Stimulated activated CD4-positive, alpha-beta T cell treated with anti-CD3 and anti-CD28 coated beads, Interleukin-4, amount 100 ng/mL, for 48 hours (primary cell): ENCODE data around the gene FOSB.
"Not testable (repeated sequence)": the region's sequence is repeated elsewhere in the genome, so short reads cannot be mapped to it uniquely, and the experiment has no call there.

Source experiments
- DNase-seq, 2 donors: peaks; one replicate each; pipeline ENCODE4 v3.0.0-alpha.2; 2020; ENCODE audit warnings: low read depth in 2 of 2

Gene FOSB

GRCh38 chr19:45506246-45506988 lies 38.6 kb downstream of the FOSB start:
- peak; percentile 99 to 100 for DNase-seq

DNA sequence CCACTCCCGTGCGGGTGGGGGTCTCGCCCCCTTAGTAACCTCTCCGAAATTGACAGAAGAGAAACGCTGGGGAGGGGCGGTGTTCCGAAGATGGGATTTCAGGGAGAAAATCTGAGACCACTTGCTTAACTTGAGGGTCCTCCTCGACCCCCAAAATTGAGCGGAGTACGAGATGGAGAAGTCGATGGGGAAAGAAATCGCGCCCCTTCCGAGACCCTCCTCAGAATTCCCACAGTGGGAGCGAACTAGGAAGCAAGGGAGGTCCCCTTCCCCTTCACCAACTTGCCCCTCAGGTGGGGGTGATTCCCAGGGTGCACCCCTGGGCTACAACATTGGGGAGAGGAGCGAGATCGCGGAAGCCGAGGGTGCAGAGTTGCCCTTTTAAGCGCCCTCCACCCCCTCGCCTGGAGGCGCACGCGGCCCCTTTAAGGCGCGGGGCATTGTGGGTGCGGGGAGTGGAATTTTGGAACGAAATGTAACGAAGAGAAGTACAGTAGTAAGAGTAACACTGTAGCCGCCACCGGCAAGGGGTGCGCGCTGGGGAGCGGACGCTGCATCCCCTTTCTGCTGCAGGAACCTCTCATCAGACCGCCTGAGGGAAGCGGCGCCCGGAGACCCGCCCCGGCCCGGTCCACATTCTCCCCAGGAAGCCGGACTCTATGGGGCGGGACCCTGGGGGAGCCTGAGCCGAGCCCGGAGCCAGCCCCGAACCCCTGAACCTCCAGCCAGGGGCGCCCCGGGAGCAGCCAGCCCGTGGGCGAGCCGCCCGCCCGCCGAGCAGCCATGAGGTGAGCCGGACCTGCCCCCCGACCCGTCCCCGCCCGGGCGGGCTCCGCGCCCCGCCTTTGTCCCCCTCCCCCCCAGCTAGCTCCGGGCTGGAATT lies 39.4 kb downstream of the FOSB start, which contains the start of gene VASP:
TSS of gene VASP (plus strand) at position 491 of the 883 bp plus-strand sequence. CDS start at position 784, 293 bp downstream.
- DNase-seq: peak; percentile 85 to 86

DNA sequence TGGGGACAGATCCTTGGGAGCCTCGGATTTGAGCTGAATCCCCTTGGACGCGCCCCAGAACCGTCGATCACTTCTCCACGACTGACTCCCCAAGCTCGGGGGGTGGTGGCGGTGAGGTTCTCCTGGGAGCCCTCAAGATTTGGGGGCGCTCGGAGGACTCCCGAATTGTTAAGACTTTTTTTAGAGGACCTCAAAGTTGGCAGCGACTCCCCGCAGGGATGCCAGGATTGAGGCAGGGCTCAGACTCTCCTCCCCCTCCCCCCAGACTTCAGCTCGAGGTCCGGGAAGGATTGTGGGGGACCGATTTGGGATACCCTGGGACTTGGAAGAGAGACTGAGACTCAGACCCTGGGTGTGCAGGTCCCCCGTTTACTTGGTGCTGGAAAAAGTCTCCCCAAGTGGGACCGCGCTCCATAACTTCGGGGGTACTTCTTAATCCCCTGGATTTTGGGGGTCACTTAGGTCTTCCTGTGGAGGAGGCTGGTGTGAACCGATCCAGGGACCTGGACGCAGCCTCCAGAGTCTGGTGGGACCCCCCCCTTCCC lies 40.1 kb downstream of the FOSB start:
- DNase-seq: no peak

- no peak for DNase-seq
These were observed 40.6 kb downstream of the FOSB start for GRCh38 chr19:45508417-45508860.

- DNase-seq: no peak
These were observed 41.3 kb downstream of the FOSB start for GRCh38 chr19:45508861-45509691.

DNA sequence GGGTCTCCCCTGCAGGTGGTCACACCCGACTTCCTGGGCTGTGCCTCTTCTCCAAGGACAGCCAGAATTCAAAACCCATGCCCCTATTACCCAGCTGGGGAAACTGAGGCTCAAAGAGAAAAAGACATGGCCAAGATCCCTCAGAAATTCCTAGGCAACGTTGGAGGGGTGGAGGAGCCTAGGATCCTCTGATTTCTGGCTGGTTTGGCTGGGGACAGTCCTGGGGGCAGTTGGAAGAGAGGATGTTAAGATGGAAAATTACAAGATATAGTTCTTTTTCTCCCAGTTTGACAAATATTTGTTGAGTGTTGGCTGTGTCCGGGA lies 41.9 kb downstream of the FOSB start:
- DNase-seq: no peak

GRCh38 chr19:45510352-45510751 lies 42.6 kb downstream of the FOSB start:
- DNase-seq: not testable (repeated sequence)

DNA sequence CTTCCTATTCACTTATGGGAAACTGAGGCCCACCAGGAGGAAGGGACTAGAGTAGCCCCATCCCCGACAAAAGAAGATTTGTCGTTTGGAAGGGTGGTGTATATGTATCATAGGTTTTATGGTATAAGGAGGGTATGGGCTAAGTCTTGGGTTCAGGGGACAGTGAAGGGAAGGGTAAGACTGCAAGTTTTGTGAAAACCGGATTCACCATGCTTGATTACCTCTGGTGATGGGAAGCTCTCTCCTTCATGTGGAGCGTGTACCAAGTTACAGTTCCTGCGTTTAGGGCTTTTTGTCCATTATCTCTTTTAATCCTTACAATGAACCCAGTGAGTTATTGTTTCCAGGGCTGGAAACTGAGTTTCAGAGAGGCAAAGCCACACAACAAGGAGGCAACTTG lies 43.3 kb downstream of the FOSB start:
- no peak for DNase-seq

GRCh38 chr19:45512881-45513483 lies 45.2 kb downstream of the FOSB start:
- DNase-seq: no peak

DNA sequence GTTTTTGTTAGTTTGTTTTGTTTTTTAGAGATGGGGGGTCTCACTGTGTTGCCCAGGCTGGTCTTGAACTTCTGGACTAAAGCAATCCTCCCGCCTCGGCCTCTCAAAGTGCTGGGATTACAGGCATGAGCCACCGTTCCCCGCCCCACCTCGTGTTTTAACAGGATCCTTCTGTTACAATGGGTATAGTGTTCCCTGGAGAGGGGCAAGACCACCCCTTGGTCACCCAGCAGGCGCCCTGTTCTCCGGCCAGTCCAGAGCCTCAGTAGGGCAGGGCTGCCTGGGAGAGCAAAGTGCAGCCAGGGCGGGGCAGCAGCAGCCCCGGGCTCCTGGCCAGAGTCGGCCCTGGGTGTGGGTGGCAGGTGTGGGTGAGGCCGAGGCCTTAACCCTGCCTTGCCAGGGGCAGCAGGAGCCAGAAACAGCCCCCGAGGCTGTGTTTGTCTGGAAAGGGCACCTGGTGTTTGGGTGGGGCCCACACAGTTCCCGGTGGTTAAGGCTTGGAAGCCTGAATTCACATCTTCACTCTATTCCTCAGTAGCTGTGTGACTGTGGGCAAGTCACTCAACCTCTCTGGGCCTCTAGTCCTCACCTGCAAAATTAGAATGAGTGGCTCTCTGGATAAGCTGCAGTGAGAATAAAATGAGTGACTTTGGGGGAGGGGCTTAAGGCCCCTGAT lies 46.7 kb downstream of the FOSB start:
- DNase-seq: no peak

DNA sequence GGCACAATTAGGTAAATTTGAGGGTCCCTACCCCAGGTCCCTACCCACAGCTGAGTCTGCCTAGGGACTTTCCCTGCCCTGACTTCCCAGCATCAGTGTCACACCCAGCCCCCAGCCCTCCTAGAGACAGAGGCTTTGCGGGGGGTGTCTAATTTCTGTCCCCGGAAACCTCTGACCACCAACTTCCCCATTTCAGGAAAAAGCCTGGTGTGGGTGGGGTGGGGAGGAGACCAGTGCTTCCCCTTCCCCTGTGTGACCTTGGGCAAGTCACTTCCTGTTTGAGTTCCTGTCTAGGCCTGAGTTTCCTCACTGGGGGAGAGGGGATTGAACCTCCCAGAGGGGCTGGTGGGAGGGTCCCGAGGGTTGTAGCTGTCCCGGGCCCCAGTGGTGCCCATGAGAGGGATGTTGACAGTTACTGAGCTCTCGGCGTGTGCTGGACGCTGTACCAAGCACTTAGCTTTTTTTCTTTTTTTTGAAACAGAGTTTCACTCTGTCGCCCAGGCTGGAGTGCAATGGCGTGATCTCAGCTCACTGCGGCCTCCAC lies 47.4 kb downstream of the FOSB start:
- no peak for DNase-seq

DNA sequence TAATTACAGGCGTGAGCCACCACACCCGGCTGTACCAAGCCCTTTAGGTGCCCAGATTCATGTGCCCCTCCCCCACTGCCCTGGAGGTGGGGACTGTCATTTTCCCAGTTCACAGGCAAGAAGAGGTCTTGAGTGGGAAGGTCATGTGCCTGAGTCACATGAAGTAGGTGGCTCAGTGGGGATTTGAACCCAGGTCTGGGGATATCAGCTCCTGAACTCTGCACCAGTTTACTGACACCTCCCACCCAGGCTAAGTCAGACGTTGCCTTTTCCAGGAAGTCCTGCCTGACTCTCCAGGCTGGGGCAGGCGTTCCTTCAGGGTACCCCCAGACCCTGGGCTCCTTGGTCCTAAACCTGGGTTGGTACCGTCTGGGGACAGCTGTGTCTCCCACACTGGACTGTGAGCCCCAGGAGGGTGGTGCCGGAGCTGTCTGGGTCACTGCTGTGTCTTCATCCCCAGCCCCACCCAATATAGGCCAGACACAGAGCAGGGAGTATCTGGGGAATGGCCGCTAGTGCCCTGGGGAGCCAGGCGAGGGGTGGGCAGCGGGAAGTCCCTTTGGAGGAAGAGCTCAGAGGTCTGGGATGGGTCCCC lies 48.1 kb downstream of the FOSB start:
- no peak for DNase-seq

GRCh38 chr19:45517238-45517637 lies 49.4 kb downstream of the FOSB start:
- DNase-seq: no peak

GRCh38 chr19:45517641-45518468 lies 50.1 kb downstream of the FOSB start:
- DNase-seq: no peak

GRCh38 chr19:45518469-45518826 lies 50.7 kb downstream of the FOSB start:
- DNase-seq: no peak

DNA sequence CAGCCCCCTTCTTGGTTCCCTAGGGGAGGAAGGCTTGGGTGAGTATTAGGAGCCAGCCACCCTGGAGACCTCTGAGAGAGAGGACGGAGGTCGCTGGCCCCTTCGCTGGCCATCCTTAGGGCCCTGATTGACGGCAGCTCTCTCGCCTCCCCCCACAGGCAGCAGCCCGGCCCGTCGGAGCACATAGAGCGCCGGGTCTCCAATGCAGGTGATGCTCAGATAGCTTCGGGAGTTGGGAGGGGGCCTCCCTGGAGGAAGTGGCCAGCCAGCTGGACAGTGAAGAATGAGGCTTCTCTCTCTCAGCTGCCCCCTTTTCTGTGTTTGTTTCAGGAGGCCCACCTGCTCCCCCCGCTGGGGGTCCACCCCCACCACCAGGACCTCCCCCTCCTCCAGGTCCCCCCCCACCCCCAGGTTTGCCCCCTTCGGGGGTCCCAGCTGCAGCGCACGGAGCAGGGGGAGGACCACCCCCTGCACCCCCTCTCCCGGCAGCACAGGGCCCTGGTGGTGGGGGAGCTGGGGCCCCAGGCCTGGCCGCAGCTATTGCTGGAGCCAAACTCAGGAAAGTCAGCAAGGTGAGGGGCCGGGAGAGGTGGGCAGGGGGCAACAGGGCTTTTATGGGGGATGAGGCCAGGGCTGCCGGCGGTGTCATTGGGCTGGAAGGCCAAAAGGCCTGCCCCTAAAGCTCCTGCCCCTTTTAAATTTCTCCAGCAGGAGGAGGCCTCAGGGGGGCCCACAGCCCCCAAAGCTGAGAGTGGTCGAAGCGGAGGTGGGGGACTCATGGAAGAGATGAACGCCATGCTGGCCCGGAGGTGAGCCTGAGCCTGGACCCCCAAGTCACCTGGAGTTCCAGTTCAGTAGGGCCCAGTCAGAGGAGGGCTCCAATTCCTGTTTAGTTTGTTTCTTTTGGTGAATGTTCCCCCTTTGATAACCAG lies 54.5 kb downstream of the FOSB start:
- no peak for DNase-seq

GRCh38 chr19:45523642-45524256 lies 56.0 kb downstream of the FOSB start:
- DNase-seq: peak; percentile 57 to 64
